ENCODE results near the gene TMEM175. TPM values are rescaled to one million over a fixed set of nuclear protein-coding genes. Genes with fewer than 3 reads are reported as not detected.

Gene TMEM175
- total and polyA plus RNA-seq, 2 of the 8 experiments (the other 6 are each of a cell fraction or from before 2014, with no cell fraction given): 4.9 to 20.7 TPM

GRCh38 chr4:946517-947471 lies 14.5 kb downstream of the TMEM175 start:
- Histone ChIP-seq H3K4me1 (replicated peaks in 1 of 4; ENCODE audit: control insufficient read depth in 3 of 4, insufficient read depth in 4 of 4, low read length in 3 of 4) (peaks cover 3 to 10% (median 8%) of the 10 kb centered on the region in 4 experiments), H4K5ac (ENCODE audit: insufficient read length, low read depth, low read length) (no peak overlapping the region), H2BK20ac (ENCODE audit: low read length) (no peak overlapping the region), H2BK120ac (replicated peaks; ENCODE audit: low read depth, low read length) (no peak overlapping the region), H3K79me1 (ENCODE audit: low read depth, low read length) (no peaks in the 10 kb centered on the region), H3K23ac (ENCODE audit: insufficient read length) (no peak overlapping the region), H2AK5ac (ENCODE audit: low read depth, low read length) (no peak overlapping the region), H2BK15ac (ENCODE audit: low read length) (no peak overlapping the region), H2BK5ac (ENCODE audit: low read depth, low read length) (no peak overlapping the region), H4K8ac (ENCODE audit: extremely low read depth, insufficient read depth, low read length) (peak overlapping the region; percentile 78; the same call in 1 of the 2 replicates), H3K14ac (ENCODE audit: insufficient read length) (no peak overlapping the region), H4K91ac (replicated peaks; ENCODE audit: insufficient read length, low read length) (no peak overlapping the region), H3K9ac (replicated peaks in 1 of 4; ENCODE audit: extremely low read depth in 1 of 4, low read depth in 3 of 4, low read length in 3 of 4) (no peak overlapping the region), H3K4me2 (ENCODE audit: insufficient read depth in 1 of 2, low read depth in 2 of 2, low read length in 2 of 2) (peak overlapping the region in 1 of 2 experiments; percentile 33; a peak in 1 of 4 replicates), H3K4ac (replicated peaks; ENCODE audit: insufficient read length, low read depth, low read length) (no peak overlapping the region), H2AFZ (ENCODE audit: low read length) (no peak overlapping the region), H3K27me3 (replicated peaks in 1 of 4; ENCODE audit: control insufficient read depth in 3 of 4, extremely low read depth in 1 of 4, insufficient read depth in 3 of 4, low read length in 3 of 4) (peaks cover 0 to 11% (median 6%) of the 10 kb centered on the region in 4 experiments; a peak in 4 of 7 replicates), H3K23me2 (ENCODE audit: low read depth, low read length) (peaks cover 6% of the 10 kb centered on the region; the same call in 1 of the 2 replicates), H3K56ac (replicated peaks; ENCODE audit: insufficient read length, low read depth, low read length) (no peak overlapping the region), H3K27ac (ENCODE audit: low read depth, low read length) (no peak overlapping the region), H3K9me3 (ENCODE audit: insufficient read depth in 2 of 2, low read depth in 1 of 2, low read length in 1 of 2) (no peaks in the 10 kb centered on the region), H4K20me1 (replicated peaks in 1 of 2; ENCODE audit: control insufficient read depth in 1 of 2, insufficient read depth in 2 of 2, low read length in 2 of 2) (peaks cover 0 to 2% of the 10 kb centered on the region in 2 experiments), H3K4me3 (ENCODE audit: extremely low read depth in 1 of 4, insufficient read depth in 2 of 4, low read depth in 3 of 4, low read length in 4 of 4) (no peak overlapping the region), H3K18ac (ENCODE audit: extremely low read depth, low read length) (no peak overlapping the region; the same call in 1 of the 2 replicates), H3K79me2 (ENCODE audit: control insufficient read depth in 1 of 2, insufficient read depth in 2 of 2, low read length in 2 of 2) (no peaks in the 10 kb centered on the region), H2BK12ac (ENCODE audit: low read depth, low read length) (no peak overlapping the region), H3K36me3 (ENCODE audit: control insufficient read depth in 2 of 4, insufficient read depth in 4 of 4, low read length in 3 of 4) (no peaks in the 10 kb centered on the region)
- WGBS, 2 experiments (ENCODE audit: extremely low coverage in 1 of 2, insufficient coverage in 1 of 2, insufficient read length in 1 of 2, insufficient replicate concordance in 2 of 2, low coverage in 1 of 2, low lambda C conversion rate in 2 of 2, missing lambda C conversion rate in 1 of 2): 80% methylated on average over 51 of the region's 62 CpGs; no CpG with 5 or more reads in 1 of the 2 experiments
- ChIA-PET POLR2A (ENCODE audit: partially characterized antibody) (interaction anchor here (1.2 to 1.7 kb wide), 2 partner anchors 12 to 15 kb away, joined by 4 read pairs; partner anchors contain the start of genes GAK and TMEM175), CTCF (ENCODE audit: partially characterized antibody) (no interaction called here)
- no peak for FAIRE-seq
- DNase-seq (ENCODE audit: low read depth in 1 of 2, low spot score in 2 of 2): peak in 1 of 2 experiments; percentile 45
- TF ChIP-seq BACH1 (IDR thresholded peaks at IDR 0.05; ENCODE audit: low read length): no peak
